ENCODE measurements around the gene LDLRAD4.

DNA sequence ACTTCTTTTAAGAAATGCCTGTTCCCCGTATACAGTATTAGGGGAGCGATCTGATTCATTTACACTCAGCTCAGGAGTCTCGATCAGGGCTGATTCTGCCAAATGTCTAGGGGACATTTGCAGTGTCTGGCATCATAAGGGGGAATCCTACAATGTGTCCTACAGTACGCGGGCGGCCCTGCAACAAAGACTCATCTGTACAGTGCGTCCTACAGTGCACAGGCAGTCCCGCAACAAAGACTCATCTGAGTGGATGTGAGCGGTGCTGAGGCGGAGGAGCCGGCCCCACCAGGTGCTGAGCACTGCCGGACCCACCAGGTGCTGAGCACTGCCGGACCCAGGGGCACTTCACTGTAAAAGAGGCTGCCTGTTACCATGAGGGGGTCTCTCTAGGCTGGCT lies 405.3 kb downstream of the LDLRAD4 start:
- TF ChIP-seq ELF4 (IDR thresholded peaks at IDR 0.05): no peak
- no peak for TF ChIP-seq HDGF (IDR thresholded peaks at IDR 0.05; ENCODE audit: borderline replicate concordance)
- TF ChIP-seq FOXK2 (IDR thresholded peaks at IDR 0.05): no peak
- no peak for TF ChIP-seq SP1 (IDR thresholded peaks at IDR 0.05)
- no peak for TF ChIP-seq BHLHE40 (IDR thresholded peaks at IDR 0.05; ENCODE audit: borderline replicate concordance)

All from HEK293T (cell line).